DOHH2 (cell line): ENCODE data around the gene TPCN2.

Experiments used
- H3F3A ChIP-seq: fragments of 200-600 bp; sonication (generic), shearing (Covaris generic); 2 replicates; pipeline ENCODE4 v1.6.0; 2016; ENCODE audit warnings: antibody characterized with exemption, mild to moderate bottlenecking; ENCODE audit not compliant: control insufficient read depth, insufficient read depth
- H3K27ac ChIP-seq: fragments of 200-600 bp; sonication (generic); 2 replicates; pipeline ENCODE4 v1.5.1; 2014; ENCODE audit warnings: low read depth, mild to moderate bottlenecking, low read length, moderate library complexity
- H3K27me3 ChIP-seq: fragments of 200-600 bp; sonication (generic); 2 replicates; pipeline ENCODE4 v1.6.1; 2014; ENCODE audit warnings: mild to moderate bottlenecking, low read length, mixed read lengths; ENCODE audit not compliant: control insufficient read depth
- H3K36me3 ChIP-seq: fragments of 200-600 bp; sonication (generic); 2 replicates; pipeline ENCODE4 v1.6.1; 2014; ENCODE audit warnings: mild to moderate bottlenecking, low read length, moderate library complexity, mixed read lengths; ENCODE audit not compliant: control insufficient read depth
- H3K4me1 ChIP-seq: fragments of 200-600 bp; sonication (generic); 2 replicates; pipeline ENCODE4 v1.6.1; 2014; ENCODE audit warnings: mild to moderate bottlenecking, low read length, mixed read lengths; ENCODE audit not compliant: control insufficient read depth
- H3K4me2 ChIP-seq: fragments of 200-600 bp; sonication (generic); 2 replicates; pipeline ENCODE4 v1.6.0; 2014; ENCODE audit warnings: mild to moderate bottlenecking, low read length, moderate library complexity
- H3K4me3 ChIP-seq: fragments of 200-600 bp; sonication (generic); 2 replicates; pipeline ENCODE4 v1.5.1; 2014; ENCODE audit warnings: mild to moderate bottlenecking, low read length, mixed read lengths
- H3K79me2 ChIP-seq: fragments of 200-600 bp; sonication (generic); 2 replicates; pipeline ENCODE4 v1.6.1; 2014; ENCODE audit warnings: mild to moderate bottlenecking, low read length, mixed read lengths; ENCODE audit not compliant: control insufficient read depth
- H3K9me2 ChIP-seq: fragments of 200-600 bp; sonication (generic); replicated peaks from 2 replicates; pipeline ENCODE4 v1.6.1; 2014; ENCODE audit warnings: mild to moderate bottlenecking, low read length, mixed read lengths; ENCODE audit not compliant: control insufficient read depth
- H3K9me3 ChIP-seq: fragments of 200-600 bp; sonication (generic); 2 replicates; pipeline ENCODE4 v1.6.1; 2014; ENCODE audit warnings: antibody characterized with exemption, low read length, mixed read lengths; ENCODE audit not compliant: control insufficient read depth, insufficient read depth
- H4K20me1 ChIP-seq: fragments of 200-600 bp; sonication (generic); 2 replicates; pipeline ENCODE4 v1.6.0; 2014; ENCODE audit warnings: low read depth, mild to moderate bottlenecking, antibody characterized with exemption, low read length, moderate library complexity; ENCODE audit not compliant: control insufficient read depth, insufficient read depth
- CTCF ChIP-seq: fragments of 200-600 bp; sonication (generic); IDR thresholded peaks from one replicate; pipeline ENCODE4 v1.5.1; 2014; ENCODE audit warnings: antibody characterized with exemption, mild to moderate bottlenecking, low read depth, low read length; ENCODE audit not compliant: poor library complexity, severe bottlenecking
- EZH2phosphoT487 ChIP-seq: fragments of 200-600 bp; sonication (generic); IDR thresholded peaks from 2 replicates; pipeline ENCODE4 v1.6.1; 2017; ENCODE audit warnings: borderline replicate concordance, mild to moderate bottlenecking, antibody characterized with exemption, low read length, moderate library complexity, mixed read lengths

The TPCN2 gene

GRCh38 chr11:69094915-69095290 lies 46.2 kb downstream of the TPCN2 start:
- H3F3A ChIP-seq, result no peaks in the 10 kb centered on the region
- H3K9me2 ChIP-seq, result no peaks in the 10 kb centered on the region
- H3K9me3 ChIP-seq, result no peaks in the 10 kb centered on the region
- H3K36me3 ChIP-seq, result no peaks in the 10 kb centered on the region; the same call in 1 of the 2 replicates
- no peak overlapping the region for H3K4me2 ChIP-seq
- H3K79me2 ChIP-seq, result no peaks in the 10 kb centered on the region
- H3K27me3 ChIP-seq, result no peaks in the 10 kb centered on the region; the same call in 1 of the 2 replicates
- no peak overlapping the region for H3K4me3 ChIP-seq
- H4K20me1 ChIP-seq, result no peaks in the 10 kb centered on the region
- no peaks in the 10 kb centered on the region for H3K4me1 ChIP-seq
- H3K27ac ChIP-seq, result no peak overlapping the region
- no peak for TF ChIP-seq CTCF
- no peak for TF ChIP-seq EZH2phosphoT487

GRCh38 chr11:69095300-69095699 lies 46.6 kb downstream of the TPCN2 start:
- Histone ChIP-seq H4K20me1 (no peaks in the 10 kb centered on the region), H3K36me3 (no peaks in the 10 kb centered on the region; the same call in 1 of the 2 replicates), H3F3A (no peaks in the 10 kb centered on the region), H3K9me3 (no peaks in the 10 kb centered on the region), H3K9me2 (no peaks in the 10 kb centered on the region), H3K4me1 (no peaks in the 10 kb centered on the region), H3K27ac (no peak overlapping the region), H3K79me2 (no peaks in the 10 kb centered on the region), H3K4me3 (no peak overlapping the region), H3K27me3 (no peaks in the 10 kb centered on the region; the same call in 1 of the 2 replicates), H3K4me2 (no peak overlapping the region)
- TF ChIP-seq EZH2phosphoT487 (no peak), CTCF (no peak)

- Histone ChIP-seq H3F3A (no peaks in the 10 kb centered on the region), H3K9me2 (no peaks in the 10 kb centered on the region), H3K4me2 (no peak overlapping the region), H4K20me1 (no peaks in the 10 kb centered on the region), H3K4me3 (no peak overlapping the region), H3K27me3 (no peaks in the 10 kb centered on the region; the same call in 1 of the 2 replicates), H3K79me2 (no peaks in the 10 kb centered on the region), H3K9me3 (no peaks in the 10 kb centered on the region), H3K36me3 (no peaks in the 10 kb centered on the region), H3K27ac (no peak overlapping the region), H3K4me1 (no peaks in the 10 kb centered on the region)
- TF ChIP-seq CTCF, result no peak
- no peak for TF ChIP-seq EZH2phosphoT487
Observed at GRCh38 chr11:69096473-69096872, 47.7 kb downstream of the TPCN2 start.

- Histone ChIP-seq H3K9me3 (no peaks in the 10 kb centered on the region), H3K4me2 (no peak overlapping the region), H3K79me2 (no peaks in the 10 kb centered on the region), H3F3A (no peaks in the 10 kb centered on the region), H3K4me1 (no peaks in the 10 kb centered on the region), H3K4me3 (no peak overlapping the region), H3K9me2 (no peaks in the 10 kb centered on the region), H3K27ac (no peak overlapping the region), H3K27me3 (no peaks in the 10 kb centered on the region; the same call in 1 of the 2 replicates), H3K36me3 (no peaks in the 10 kb centered on the region), H4K20me1 (no peaks in the 10 kb centered on the region)
- no peak for TF ChIP-seq EZH2phosphoT487
- TF ChIP-seq CTCF, result no peak
Observed at GRCh38 chr11:69097263-69097662, 48.5 kb downstream of the TPCN2 start.
